MM.1S (cell line): ENCODE measurements around the gene SMIM10L1.

ENCODE experiments used
- CTCF ChIP-seq: fragments of 300-600 bp; sonication (generic); IDR thresholded peaks from 2 replicates; pipeline ENCODE4 v1.5.1; 2016; ENCODE audit warnings: antibody characterized with exemption, low read length, mixed read lengths
- EZH2 ChIP-seq: fragments of 300-600 bp; sonication (generic); optimal IDR thresholded peaks from 2 replicates; pipeline ENCODE3; 2017; ENCODE audit warnings: low read depth, mild to moderate bottlenecking, antibody characterized with exemption, low read length, mixed read lengths
- EZH2phosphoT487 ChIP-seq: fragments of 300-600 bp; sonication (generic); IDR thresholded peaks from 2 replicates; pipeline ENCODE4 v1.6.1; 2018; ENCODE audit warnings: antibody characterized with exemption, low read length

DNA sequence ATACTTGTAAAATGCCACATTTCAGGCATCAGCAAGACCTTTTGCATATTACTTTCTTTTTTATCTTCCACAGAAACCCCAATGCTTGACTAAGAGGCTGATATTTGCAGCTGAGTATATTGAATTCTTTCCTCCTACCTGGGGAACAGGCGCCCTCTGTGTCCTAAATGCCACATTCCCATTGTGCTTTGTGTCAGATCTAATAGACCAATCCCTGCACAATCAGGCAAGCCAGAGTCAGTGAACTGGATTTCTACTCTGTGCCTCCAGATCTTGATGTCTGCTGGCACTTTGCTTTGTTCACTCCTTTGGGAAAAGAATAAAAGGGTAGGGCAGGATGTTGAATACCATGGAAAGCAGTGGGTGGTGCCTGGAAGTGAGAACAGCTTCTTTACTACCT, 38.1 kb downstream of the SMIM10L1 start:
- no peak for TF ChIP-seq CTCF
- TF ChIP-seq EZH2: no peak
- TF ChIP-seq EZH2phosphoT487: no peak
